Upper lobe of left lung (tissue), 4 donors: ENCODE data around the gene TMEM39B.

ENCODE experiments used
- EP300 ChIP-seq, 4 donors: sonication (generic); formaldehyde crosslinking; IDR thresholded peaks; one replicate each; pipeline ENCODE4 v1.5.1; 2017; ENCODE audit warnings: antibody characterized with exemption in 4 of 4, control low read depth in 2 of 4
- POLR2A ChIP-seq, 4 donors: fragments of 450-650 bp; IDR thresholded peaks; one replicate each; pipeline ENCODE4 v1.5.1; 2016 to 2017; ENCODE audit warnings: antibody characterized with exemption in 4 of 4, mild to moderate bottlenecking in 2 of 4
- POLR2AphosphoS5 ChIP-seq, 2 donors: sonication (generic); formaldehyde crosslinking; IDR thresholded peaks; one replicate each; pipeline ENCODE4 v1.5.1; 2017; ENCODE audit warnings: antibody characterized with exemption in 2 of 2
- TF ChIP-seq, protein P1 (sequence below), 6 experiments: fragments of 450-650 bp in 4 of 6; fragments of 200-600 bp in 2 of 6; sonication (generic) in 2 of 6; IDR thresholded peaks; one replicate each; pipeline ENCODE4 v1.5.1; 2016 to 2019; ENCODE audit warnings: antibody characterized with exemption in 6 of 6

DNA sequence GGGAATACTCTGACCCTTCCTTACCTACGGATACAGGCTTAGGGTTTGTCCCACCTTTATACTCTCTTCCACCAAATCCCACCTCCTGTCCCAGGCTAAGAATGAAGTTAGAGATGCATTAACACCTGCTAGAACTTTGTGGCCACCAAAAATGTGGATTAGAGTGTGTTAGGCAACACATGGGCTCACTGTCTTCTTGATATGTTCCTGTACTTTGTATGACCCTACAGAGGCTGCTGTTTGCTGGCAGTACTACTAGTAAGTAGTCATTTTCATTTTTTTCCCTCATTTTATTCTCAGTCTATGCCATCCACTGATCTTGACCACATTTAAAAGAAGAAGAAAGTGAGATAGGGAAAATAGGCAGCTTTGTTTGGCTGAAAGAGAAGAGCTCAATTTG lies 21.0 kb upstream of the TMEM39B start:
- no peak for TF ChIP-seq POLR2A (IDR thresholded peaks at IDR 0.05)
- TF ChIP-seq, protein P1, sequence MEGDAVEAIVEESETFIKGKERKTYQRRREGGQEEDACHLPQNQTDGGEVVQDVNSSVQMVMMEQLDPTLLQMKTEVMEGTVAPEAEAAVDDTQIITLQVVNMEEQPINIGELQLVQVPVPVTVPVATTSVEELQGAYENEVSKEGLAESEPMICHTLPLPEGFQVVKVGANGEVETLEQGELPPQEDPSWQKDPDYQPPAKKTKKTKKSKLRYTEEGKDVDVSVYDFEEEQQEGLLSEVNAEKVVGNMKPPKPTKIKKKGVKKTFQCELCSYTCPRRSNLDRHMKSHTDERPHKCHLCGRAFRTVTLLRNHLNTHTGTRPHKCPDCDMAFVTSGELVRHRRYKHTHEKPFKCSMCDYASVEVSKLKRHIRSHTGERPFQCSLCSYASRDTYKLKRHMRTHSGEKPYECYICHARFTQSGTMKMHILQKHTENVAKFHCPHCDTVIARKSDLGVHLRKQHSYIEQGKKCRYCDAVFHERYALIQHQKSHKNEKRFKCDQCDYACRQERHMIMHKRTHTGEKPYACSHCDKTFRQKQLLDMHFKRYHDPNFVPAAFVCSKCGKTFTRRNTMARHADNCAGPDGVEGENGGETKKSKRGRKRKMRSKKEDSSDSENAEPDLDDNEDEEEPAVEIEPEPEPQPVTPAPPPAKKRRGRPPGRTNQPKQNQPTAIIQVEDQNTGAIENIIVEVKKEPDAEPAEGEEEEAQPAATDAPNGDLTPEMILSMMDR (IDR thresholded peaks at IDR 0.05): no peak
- no peak for TF ChIP-seq POLR2AphosphoS5 (IDR thresholded peaks at IDR 0.05)
- no peak for TF ChIP-seq EP300 (IDR thresholded peaks at IDR 0.05)
